Measurements from ENCODE around the gene SCN4A. TPM values are rescaled to one million over a fixed set of nuclear protein-coding genes. Genes with fewer than 3 reads are reported as not detected.
"Not testable (repeated sequence)": the region's sequence is repeated elsewhere in the genome, so short reads cannot be mapped to it uniquely, and the experiment has no call there.

SCN4A gene
- total RNA-seq, 2 donors from 2014 or later: 3.9 to 4.4 TPM

GRCh38 chr17:63911041-63911635 is 61.6 kb downstream of the SCN4A start, which contains the start of gene CSHL1:
CSHL1 (minus strand) TSS chr17:63911258; CDS start chr17:63911196, 62 bp downstream.
- Histone ChIP-seq H3K27ac (ENCODE audit: low read depth, low read length) (no peak within 1 kb of the TSS), H3K9ac (ENCODE audit: extremely low read depth, low read length, poor library complexity, severe bottlenecking) (no peak within 1 kb of the TSS), H3K36me3 (ENCODE audit: control insufficient read depth, insufficient read depth, low read length) (no peaks in the 10 kb centered on the region), H3K27me3 (ENCODE audit: control insufficient read depth, insufficient read depth, low read length, poor library complexity, severe bottlenecking) (no peaks in the 10 kb centered on the region), H3K4me1 (ENCODE audit: control insufficient read depth, insufficient read depth, low read length) (no peaks in the 10 kb centered on the region), H3K9me3 (ENCODE audit: control insufficient read depth, low read length) (no peaks in the 10 kb centered on the region), H3K4me3 (ENCODE audit: low read length) (no peak within 1 kb of the TSS)
- TF ChIP-seq CTCF (conservative IDR thresholded peaks at IDR 0.05): no peak
- Mint-ChIP-seq H3K9me3 (no peaks in the 10 kb centered on the region), H3K4me3 (no peak within 1 kb of the TSS), H3K27ac (no peak within 1 kb of the TSS), H3K36me3 (ENCODE audit: low read depth) (no peaks in the 10 kb centered on the region), H3K4me1 (peaks cover 10% of the 10 kb centered on the region), H3K27me3 (ENCODE audit: insufficient read depth) (peaks cover 44% of the 10 kb centered on the region)
- no peak for DNase-seq
- WGBS, 2 experiments (ENCODE audit: insufficient coverage in 1 of 2, insufficient read length in 1 of 2): 77 to 79% methylated on average over 2 to 14 of the region's 15 CpGs

- Mint-ChIP-seq H3K4me3 (no peak overlapping the region), H3K36me3 (ENCODE audit: low read depth) (no peaks in the 10 kb centered on the region), H3K4me1 (peaks cover 14% of the 10 kb centered on the region), H3K27me3 (ENCODE audit: insufficient read depth) (peaks cover 43% of the 10 kb centered on the region), H3K27ac (no peak overlapping the region), H3K9me3 (no peaks in the 10 kb centered on the region)
- no peak for TF ChIP-seq CTCF (conservative IDR thresholded peaks at IDR 0.05)
- Histone ChIP-seq H3K4me3 (ENCODE audit: low read length) (no peak overlapping the region), H3K27ac (ENCODE audit: low read depth, low read length) (no peak overlapping the region), H3K9ac (ENCODE audit: extremely low read depth, low read length, poor library complexity, severe bottlenecking) (no peak overlapping the region), H3K9me3 (ENCODE audit: control insufficient read depth, low read length) (no peaks in the 10 kb centered on the region), H3K4me1 (ENCODE audit: control insufficient read depth, insufficient read depth, low read length) (no peaks in the 10 kb centered on the region), H3K27me3 (ENCODE audit: control insufficient read depth, insufficient read depth, low read length, poor library complexity, severe bottlenecking) (no peaks in the 10 kb centered on the region), H3K36me3 (ENCODE audit: control insufficient read depth, insufficient read depth, low read length) (no peaks in the 10 kb centered on the region)
- DNase-seq: no peak
- WGBS, 2 experiments (ENCODE audit: insufficient coverage in 1 of 2, insufficient read length in 1 of 2): 83 to 88% methylated on average over 5 to 14 of the region's 14 CpGs
Measured at GRCh38 chr17:63910096-63910495, 62.6 kb downstream of the SCN4A start.

- 90 to 97% methylated on average over 2 to 9 of the region's 10 CpGs for WGBS, 2 experiments (ENCODE audit: insufficient coverage in 1 of 2, insufficient read length in 1 of 2)
- not testable (repeated sequence) for H3K36me3 Mint-ChIP-seq (ENCODE audit: low read depth); H3K36me3 ChIP-seq (ENCODE audit: control insufficient read depth, insufficient read depth, low read length); H3K4me1 ChIP-seq (ENCODE audit: control insufficient read depth, insufficient read depth, low read length); DNase-seq; H3K9me3 Mint-ChIP-seq; H3K9ac ChIP-seq (ENCODE audit: extremely low read depth, low read length, poor library complexity, severe bottlenecking); H3K27me3 ChIP-seq (ENCODE audit: control insufficient read depth, insufficient read depth, low read length, poor library complexity, severe bottlenecking); H3K9me3 ChIP-seq (ENCODE audit: control insufficient read depth, low read length); H3K4me3 ChIP-seq (ENCODE audit: low read length); H3K27ac ChIP-seq (ENCODE audit: low read depth, low read length); H3K27ac Mint-ChIP-seq; H3K4me3 Mint-ChIP-seq
- Mint-ChIP-seq H3K27me3 (ENCODE audit: insufficient read depth) (peaks cover 43% of the 10 kb centered on the region), H3K4me1 (peaks cover 14% of the 10 kb centered on the region)
Measured at GRCh38 chr17:63909586-63909985, 63.1 kb downstream of the SCN4A start.

Data from endodermal cell (in vitro differentiated cells).